Measurements from ENCODE around the gene IRGM. TPM values are rescaled to one million over a fixed set of nuclear protein-coding genes. Genes with fewer than 3 reads are reported as not detected.

IRGM gene
- total and polyA plus RNA-seq, 4 donors = 0.02 to 0.08 TPM; not detected in 2

GRCh38 chr5:150804388-150804787 is 41.9 kb upstream of the IRGM start:
- no peak for TF ChIP-seq HNF4A (conservative IDR thresholded peaks at IDR 0.05)
- no peak for TF ChIP-seq MAX (IDR thresholded peaks at IDR 0.05)
- no peak for TF ChIP-seq EGR1 (IDR thresholded peaks at IDR 0.05; ENCODE audit: low read depth in 2 of 2)
- TF ChIP-seq NR2F2 (IDR thresholded peaks at IDR 0.05) = no peak
- no peak for TF ChIP-seq YY1 (IDR thresholded peaks at IDR 0.05)
- TF ChIP-seq REST (IDR thresholded peaks at IDR 0.05) = no peak
- no peak for TF ChIP-seq FOXA2 (IDR thresholded peaks at IDR 0.05)
- no peak for TF ChIP-seq RAD21 (IDR thresholded peaks at IDR 0.05)
- no peak for TF ChIP-seq GABPA (IDR thresholded peaks at IDR 0.05 in 1 of 2, conservative IDR thresholded peaks at IDR 0.05 in 1 of 2)
- no peak for TF ChIP-seq SP1 (IDR thresholded peaks at IDR 0.05)
- TF ChIP-seq RXRA (IDR thresholded peaks at IDR 0.05) = no peak
- no peak for TF ChIP-seq ZBTB33 (IDR thresholded peaks at IDR 0.05)
- TF ChIP-seq HNF4G (IDR thresholded peaks at IDR 0.05) = no peak
- no peak for TF ChIP-seq ATF3 (IDR thresholded peaks at IDR 0.05)
- DNase-seq (ENCODE audit: low spot score) = no peak
- Histone ChIP-seq H3K4me1 (ENCODE audit: control insufficient read depth in 4 of 4, insufficient read depth in 4 of 4, low read length in 3 of 4) (peaks cover 0 to 4% (median 0%) of the 10 kb centered on the region in 4 donors), H3K4me3 (ENCODE audit: low read depth in 1 of 3, low read length in 3 of 3) (no peak overlapping the region), H3K36me3 (ENCODE audit: control insufficient read depth in 4 of 4, insufficient read depth in 3 of 4, low read depth in 1 of 4, low read length in 3 of 4) (no peaks in the 10 kb centered on the region), H3K9ac (ENCODE audit: low read depth in 1 of 2, low read length in 2 of 2) (no peak overlapping the region), H3K27me3 (ENCODE audit: control insufficient read depth in 4 of 4, insufficient read depth in 4 of 4, low read length in 3 of 4) (no peaks in the 10 kb centered on the region), H3K27ac (ENCODE audit: low read depth in 1 of 2, low read length in 2 of 2) (no peak overlapping the region), H3K9me3 (ENCODE audit: control insufficient read depth in 4 of 4, low read length in 3 of 4) (peaks cover 0 to 3% (median under 1%) of the 10 kb centered on the region in 4 donors)
- 94% methylated on average over 6 of the region's 6 CpGs for WGBS

- whole genome bisulfite sequencing = 73% methylated on average over 3 of the region's 3 CpGs
- TF ChIP-seq REST (IDR thresholded peaks at IDR 0.05) (no peak), EGR1 (IDR thresholded peaks at IDR 0.05; ENCODE audit: low read depth in 2 of 2) (no peak)
- no peaks in the 10 kb centered on the region for H3K36me3 ChIP-seq (ENCODE audit: control insufficient read depth in 4 of 4, insufficient read depth in 3 of 4, low read depth in 1 of 4, low read length in 3 of 4)
- no peak overlapping the region for H3K4me3 ChIP-seq (ENCODE audit: low read depth in 1 of 3, low read length in 3 of 3)
- H3K4me1 ChIP-seq (ENCODE audit: control insufficient read depth in 4 of 4, insufficient read depth in 4 of 4, low read length in 3 of 4) = no peaks in the 10 kb centered on the region
- H3K9ac ChIP-seq (ENCODE audit: low read depth in 1 of 2, low read length in 2 of 2) = no peak overlapping the region
- no peak overlapping the region for H3K27ac ChIP-seq (ENCODE audit: low read depth in 1 of 2, low read length in 2 of 2)
- DNase-seq (ENCODE audit: low spot score) = no peak
- no peaks in the 10 kb centered on the region for H3K27me3 ChIP-seq (ENCODE audit: control insufficient read depth in 4 of 4, insufficient read depth in 4 of 4, low read length in 3 of 4)
- peaks cover 0 to 5% (median 1%) of the 10 kb centered on the region in 4 donors for H3K9me3 ChIP-seq (ENCODE audit: control insufficient read depth in 4 of 4, low read length in 3 of 4)
Observed at GRCh38 chr5:150809363-150809762, 37.0 kb upstream of the IRGM start.
